GM12878 (cell line): ENCODE results near the gene EPGN. TPM values are rescaled to one million over a fixed set of nuclear protein-coding genes. Genes with fewer than 3 reads are reported as not detected.

Experiments used
- ATAC-seq: fragments of 200-7000 bp; cut with Tn5 transposase; 3 replicates; pipeline ENCODE4 v1.9.1; 2020; ENCODE audit warnings: mild to moderate bottlenecking, moderate library complexity
- BruUV-seq: library from RNA; stranded (reverse); fragments of 400-500 nt; replicated peaks from 2 replicates; lab custom pipeline; 2021; lab: Mats Ljungman, UMichigan
- CTCF ChIA-PET: fragments of 300-600 bp; sonication (Branson Sonifier 250); formaldehyde crosslinking; extraction: SDS; loops from one replicate; lab custom pipeline; 2021; ENCODE audit warnings: inconsistent platforms; lab: Yijun Ruan, JAX
- POLR2A ChIA-PET: fragments of 350-600 bp; formaldehyde crosslinking; extraction: SDS; loops from one replicate; lab custom pipeline; 2021; ENCODE audit warnings: inconsistent platforms; lab: Charles Lee
- RAD21 ChIA-PET: fragments of 300-600 bp; sonication (Branson Sonifier 250); formaldehyde crosslinking; loops from one replicate; lab custom pipeline; 2023; ENCODE audit warnings: antibody characterized with exemption; ENCODE audit not compliant: unreplicated experiment; lab: Charles Lee
- SMC1A ChIA-PET: fragments of 300-600 bp; sonication (Branson Sonifier 250); formaldehyde crosslinking; loops from one replicate; lab custom pipeline; 2023; ENCODE audit not compliant: unreplicated experiment, uncharacterized antibody; lab: Charles Lee
- DNase-seq: peaks from one replicate; pipeline ENCODE4 v3.0.0-alpha.2; 2011; ENCODE audit warnings: low read depth, low spot score
- FAIRE-seq: peaks from 3 replicates; lab custom pipeline; 2011; peaks lifted over from hg19 to GRCh38; lab: Jason Lieb, UNC
- H2AFZ ChIP-seq: 2 replicates; pipeline ENCODE4 v1.6.0; 2011; ENCODE audit warnings: low read depth, low read length, control low read depth; ENCODE audit not compliant: control insufficient read depth
- H3K27ac ChIP-seq: 2 replicates; pipeline ENCODE4 v1.5.1; 2011; ENCODE audit warnings: control low read depth; ENCODE audit not compliant: control insufficient read depth, insufficient read depth
- H3K27me3 ChIP-seq, 2 experiments: replicated peaks in 1 of 2; 2 replicates each; pipeline versions ENCODE4 v1.6.0 to v1.6.1; 2011; ENCODE audit warnings: low read length in 1 of 2; ENCODE audit not compliant: control insufficient read depth in 2 of 2, insufficient read depth in 2 of 2
- H3K36me3 ChIP-seq, 2 experiments: 2 replicates each; pipeline ENCODE4 v1.5.1; 2011; ENCODE audit warnings: low read length in 1 of 2; ENCODE audit not compliant: control insufficient read depth in 2 of 2, insufficient read depth in 2 of 2
- H3K4me1 ChIP-seq: 2 replicates; pipeline ENCODE4 v1.6.1; 2011; ENCODE audit warnings: mild to moderate bottlenecking, low read length, moderate library complexity, mixed read lengths; ENCODE audit not compliant: control insufficient read depth, insufficient read depth
- H3K4me2 ChIP-seq: 2 replicates; pipeline ENCODE4 v1.6.0; 2011; ENCODE audit warnings: control low read depth; ENCODE audit not compliant: control insufficient read depth, insufficient read depth
- H3K4me3 ChIP-seq: fragments of 200-600 bp; sonication (generic); 2 replicates; pipeline ENCODE4 v1.5.1; 2016
- H3K79me2 ChIP-seq: 2 replicates; pipeline ENCODE4 v1.6.0; 2011; ENCODE audit warnings: low read length; ENCODE audit not compliant: control insufficient read depth, insufficient read depth
- H3K9ac ChIP-seq: 2 replicates; pipeline ENCODE4 v1.8.0; 2011; ENCODE audit warnings: low read length, control low read depth, mixed read lengths; ENCODE audit not compliant: control insufficient read depth, insufficient read depth
- H3K9me3 ChIP-seq: replicated peaks from 3 replicates; pipeline ENCODE4 v1.5.1; 2011; ENCODE audit warnings: mild to moderate bottlenecking, low read length; ENCODE audit not compliant: control insufficient read depth, insufficient read depth
- H4K20me1 ChIP-seq: 2 replicates; pipeline ENCODE4 v1.6.0; 2011; ENCODE audit not compliant: control insufficient read depth, insufficient read depth
- DPF2 ChIP-seq: fragments of 450-650 bp; IDR thresholded peaks from 2 replicates; pipeline ENCODE4 v1.6.1; 2017; ENCODE audit warnings: mild to moderate bottlenecking
- FOS ChIP-seq: IDR thresholded peaks from 3 replicates; pipeline ENCODE4 v1.6.1; 2011; ENCODE audit warnings: borderline replicate concordance; ENCODE audit not compliant: insufficient read length; ENCODE audit errors: extremely low read depth
- HDGF ChIP-seq: fragments of 450-650 bp; IDR thresholded peaks from 2 replicates; pipeline ENCODE4 v1.6.1; 2016; ENCODE audit warnings: antibody characterized with exemption
- LARP7 ChIP-seq: fragments of 450-650 bp; IDR thresholded peaks from 2 replicates; pipeline ENCODE4 v1.6.1; 2017; ENCODE audit warnings: mild to moderate bottlenecking
- NBN ChIP-seq: fragments of 450-650 bp; IDR thresholded peaks from 2 replicates; pipeline ENCODE4 v1.6.1; 2016
- NR2F1 ChIP-seq: fragments of 450-650 bp; conservative IDR thresholded peaks from 2 replicates; pipeline ENCODE4 v1.6.1; 2017; ENCODE audit warnings: mild to moderate bottlenecking
- POLR2AphosphoS2 ChIP-seq: IDR thresholded peaks from 2 replicates; pipeline ENCODE4 v1.6.1; 2011; ENCODE audit warnings: low read depth, mild to moderate bottlenecking, low read length, improper control_type of control experiment, moderate library complexity
- SREBF2 ChIP-seq: IDR thresholded peaks from 2 replicates; pipeline ENCODE4 v1.6.1; 2012; ENCODE audit warnings: mild to moderate bottlenecking, low read length
- SUZ12 ChIP-seq: fragments of 200-600 bp; sonication (generic); IDR thresholded peaks from one replicate; pipeline ENCODE4 v1.6.1; 2018; ENCODE audit warnings: antibody characterized with exemption, mild to moderate bottlenecking; ENCODE audit not compliant: unreplicated experiment
- TAF1 ChIP-seq: IDR thresholded peaks from 2 replicates; pipeline ENCODE4 v1.6.1; 2011; ENCODE audit warnings: mild to moderate bottlenecking, low read depth, low read length, borderline replicate concordance
- ZNF24 ChIP-seq: fragments of 450-650 bp; IDR thresholded peaks from 2 replicates; pipeline ENCODE4 v1.6.1; 2017; ENCODE audit warnings: antibody characterized with exemption, mild to moderate bottlenecking
- WGBS: methylation state at CpG from one replicate; pipeline ENCODE4 v1.1.6; 2016; ENCODE audit warnings: low lambda C conversion rate; ENCODE audit not compliant: insufficient replicate concordance, insufficient coverage; ENCODE audit errors: missing lambda C conversion rate; 5-methylcytosine and 5-hydroxymethylcytosine counted together
- in situ Hi-C: fragments of 300-500 bp; cut with MboI; formaldehyde crosslinking; loops from 9 replicates; pipeline ENCODE4 v1.14.3; 2018; ENCODE audit warnings: mixed read lengths
- intact Hi-C: fragments of 100-400 bp; cut with micrococcal nuclease; formaldehyde crosslinking; loops from one replicate; pipeline ENCODE4 v1.14.2; 2022; ENCODE audit not compliant: unreplicated experiment
- polyA plus RNA-seq, 11 experiments: library from polyadenylated mRNA; depleted of rRNA in 4 of 11; unstranded in 6 of 11; stranded (reverse) in 5 of 11; fragments of >200 nt; fragmentation: Nextera tagmentation in 4 of 11; fragmentation: Illumina TruSeq in 1 of 11; extraction: Ambion mirVana in 4 of 11; extraction: Trizol in 1 of 11; gene quantifications; 1 replicate in 1 of 11; 2 replicates in 10 of 11; pipeline versions ENCODE4 v1.2.1 to v1.2.3, GENCODE V29; 2011 to 2016; ENCODE audit warnings: inconsistent platforms in 2 of 11, missing spikeins in 2 of 11, low read depth in 1 of 11
- total RNA-seq, 4 experiments: library from RNA; depleted of rRNA in 3 of 4; stranded (reverse); fragments of >200 nt in 3 of 4; fragmentation: Illumina TruSeq in 1 of 4; extraction: Trizol in 1 of 4; gene quantifications; 2 replicates each; pipeline versions ENCODE4 v1.2.1 to v1.2.3, GENCODE V29; 2013 to 2021
- TF ChIP-seq, protein P1 (sequence below): IDR thresholded peaks from 2 replicates; pipeline ENCODE4 v1.6.1; 2011; ENCODE audit warnings: borderline replicate concordance, low read depth, mild to moderate bottlenecking, moderate library complexity, mixed read lengths, low read length; ENCODE audit not compliant: insufficient read depth; ENCODE audit errors: extremely low read length
- TF ChIP-seq, protein P2 (sequence below): fragments of 450-650 bp; IDR thresholded peaks from 2 replicates; pipeline ENCODE4 v1.6.1; 2017; ENCODE audit warnings: antibody characterized with exemption, mild to moderate bottlenecking, moderate library complexity
- TF ChIP-seq, protein P3 (sequence below): fragments of 450-650 bp; IDR thresholded peaks from 2 replicates; pipeline ENCODE4 v1.6.1; 2017; ENCODE audit warnings: low read depth, mild to moderate bottlenecking, moderate library complexity
- TF ChIP-seq, protein P4 (sequence below): fragments of 450-650 bp; IDR thresholded peaks from 2 replicates; pipeline ENCODE4 v1.6.1; 2016; ENCODE audit warnings: mild to moderate bottlenecking

Gene EPGN
- total and polyA plus RNA-seq, 10 of the 15 experiments (the other 5 are each of a cell fraction or from before 2014, with no cell fraction given), result 0.06 to 0.54 (median 0.28) TPM; not detected in 6

DNA sequence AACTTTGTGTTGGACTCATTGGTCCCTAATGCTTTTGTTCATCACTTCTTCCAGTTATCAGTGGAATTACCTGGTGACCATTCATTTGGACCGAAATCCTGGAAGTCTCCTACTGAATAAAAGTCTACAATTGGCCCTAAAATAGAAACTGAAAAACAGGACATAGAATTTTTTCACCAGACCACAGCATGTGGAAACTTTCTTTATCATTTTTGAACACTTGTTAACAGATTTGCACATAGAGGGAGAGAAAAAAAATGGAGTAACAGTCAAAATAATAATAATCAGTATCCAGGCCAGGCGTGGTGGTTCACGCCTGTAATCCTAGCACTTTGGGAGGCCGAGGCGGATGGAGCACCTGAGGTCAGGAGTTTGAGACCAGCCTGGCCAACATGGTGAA lies 7.1 kb downstream of the EPGN start:
- ChIA-PET RAD21 (interaction anchor here (2.0 kb wide), 1 partner anchor 126 kb away, joined by 6 read pairs; no protein-coding TSS in a partner anchor), POLR2A (no interaction called here), CTCF (interaction anchor here (0.5 to 7.1 kb wide), 4 partner anchors 85 to 361 kb away, joined by 3 to 55 read pairs (median 12); no protein-coding TSS in a partner anchor), SMC1A (interaction anchor here (0.7 to 1.2 kb wide), 3 partner anchors 127 to 1355 kb away, joined by 3 to 5 read pairs (median 4); no protein-coding TSS in a partner anchor)
- TF ChIP-seq POLR2AphosphoS2, result no peak
- TF ChIP-seq, protein P1, sequence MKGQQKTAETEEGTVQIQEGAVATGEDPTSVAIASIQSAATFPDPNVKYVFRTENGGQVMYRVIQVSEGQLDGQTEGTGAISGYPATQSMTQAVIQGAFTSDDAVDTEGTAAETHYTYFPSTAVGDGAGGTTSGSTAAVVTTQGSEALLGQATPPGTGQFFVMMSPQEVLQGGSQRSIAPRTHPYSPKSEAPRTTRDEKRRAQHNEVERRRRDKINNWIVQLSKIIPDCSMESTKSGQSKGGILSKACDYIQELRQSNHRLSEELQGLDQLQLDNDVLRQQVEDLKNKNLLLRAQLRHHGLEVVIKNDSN, result no peak
- TF ChIP-seq, protein P2, sequence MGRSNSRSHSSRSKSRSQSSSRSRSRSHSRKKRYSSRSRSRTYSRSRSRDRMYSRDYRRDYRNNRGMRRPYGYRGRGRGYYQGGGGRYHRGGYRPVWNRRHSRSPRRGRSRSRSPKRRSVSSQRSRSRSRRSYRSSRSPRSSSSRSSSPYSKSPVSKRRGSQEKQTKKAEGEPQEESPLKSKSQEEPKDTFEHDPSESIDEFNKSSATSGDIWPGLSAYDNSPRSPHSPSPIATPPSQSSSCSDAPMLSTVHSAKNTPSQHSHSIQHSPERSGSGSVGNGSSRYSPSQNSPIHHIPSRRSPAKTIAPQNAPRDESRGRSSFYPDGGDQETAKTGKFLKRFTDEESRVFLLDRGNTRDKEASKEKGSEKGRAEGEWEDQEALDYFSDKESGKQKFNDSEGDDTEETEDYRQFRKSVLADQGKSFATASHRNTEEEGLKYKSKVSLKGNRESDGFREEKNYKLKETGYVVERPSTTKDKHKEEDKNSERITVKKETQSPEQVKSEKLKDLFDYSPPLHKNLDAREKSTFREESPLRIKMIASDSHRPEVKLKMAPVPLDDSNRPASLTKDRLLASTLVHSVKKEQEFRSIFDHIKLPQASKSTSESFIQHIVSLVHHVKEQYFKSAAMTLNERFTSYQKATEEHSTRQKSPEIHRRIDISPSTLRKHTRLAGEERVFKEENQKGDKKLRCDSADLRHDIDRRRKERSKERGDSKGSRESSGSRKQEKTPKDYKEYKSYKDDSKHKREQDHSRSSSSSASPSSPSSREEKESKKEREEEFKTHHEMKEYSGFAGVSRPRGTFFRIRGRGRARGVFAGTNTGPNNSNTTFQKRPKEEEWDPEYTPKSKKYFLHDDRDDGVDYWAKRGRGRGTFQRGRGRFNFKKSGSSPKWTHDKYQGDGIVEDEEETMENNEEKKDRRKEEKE, result no peak
- no peak for TF ChIP-seq SUZ12
- TF ChIP-seq HDGF, result no peak
- TF ChIP-seq SREBF2, result no peak
- TF ChIP-seq, protein P3, sequence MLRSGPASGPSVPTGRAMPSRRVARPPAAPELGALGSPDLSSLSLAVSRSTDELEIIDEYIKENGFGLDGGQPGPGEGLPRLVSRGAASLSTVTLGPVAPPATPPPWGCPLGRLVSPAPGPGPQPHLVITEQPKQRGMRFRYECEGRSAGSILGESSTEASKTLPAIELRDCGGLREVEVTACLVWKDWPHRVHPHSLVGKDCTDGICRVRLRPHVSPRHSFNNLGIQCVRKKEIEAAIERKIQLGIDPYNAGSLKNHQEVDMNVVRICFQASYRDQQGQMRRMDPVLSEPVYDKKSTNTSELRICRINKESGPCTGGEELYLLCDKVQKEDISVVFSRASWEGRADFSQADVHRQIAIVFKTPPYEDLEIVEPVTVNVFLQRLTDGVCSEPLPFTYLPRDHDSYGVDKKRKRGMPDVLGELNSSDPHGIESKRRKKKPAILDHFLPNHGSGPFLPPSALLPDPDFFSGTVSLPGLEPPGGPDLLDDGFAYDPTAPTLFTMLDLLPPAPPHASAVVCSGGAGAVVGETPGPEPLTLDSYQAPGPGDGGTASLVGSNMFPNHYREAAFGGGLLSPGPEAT, result no peak
- no peak for TF ChIP-seq DPF2
- no peak for TF ChIP-seq TAF1
- TF ChIP-seq NBN, result no peak
- no peak for TF ChIP-seq FOS
- TF ChIP-seq NR2F1, result no peak
- TF ChIP-seq, protein P4, sequence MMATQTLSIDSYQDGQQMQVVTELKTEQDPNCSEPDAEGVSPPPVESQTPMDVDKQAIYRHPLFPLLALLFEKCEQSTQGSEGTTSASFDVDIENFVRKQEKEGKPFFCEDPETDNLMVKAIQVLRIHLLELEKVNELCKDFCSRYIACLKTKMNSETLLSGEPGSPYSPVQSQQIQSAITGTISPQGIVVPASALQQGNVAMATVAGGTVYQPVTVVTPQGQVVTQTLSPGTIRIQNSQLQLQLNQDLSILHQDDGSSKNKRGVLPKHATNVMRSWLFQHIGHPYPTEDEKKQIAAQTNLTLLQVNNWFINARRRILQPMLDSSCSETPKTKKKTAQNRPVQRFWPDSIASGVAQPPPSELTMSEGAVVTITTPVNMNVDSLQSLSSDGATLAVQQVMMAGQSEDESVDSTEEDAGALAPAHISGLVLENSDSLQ, result no peak
- TF ChIP-seq ZNF24, result no peak
- no peak for TF ChIP-seq LARP7
- in situ Hi-C loops, result no loop called here
- FAIRE-seq (no peak), ATAC-seq (no peak), DNase-seq (no peak)
- intact Hi-C loops, result no loop called here
- Histone ChIP-seq H3K9ac (no peak overlapping the region), H3K4me1 (peaks cover 9% of the 10 kb centered on the region), H3K9me3 (no peaks in the 10 kb centered on the region), H3K79me2 (no peaks in the 10 kb centered on the region), H3K27me3 (no peaks in the 10 kb centered on the region), H3K27ac (no peak overlapping the region), H4K20me1 (no peaks in the 10 kb centered on the region), H3K4me2 (no peak overlapping the region), H2AFZ (no peak overlapping the region), H3K36me3 (no peaks in the 10 kb centered on the region), H3K4me3 (no peak overlapping the region)
- no TSS peak for BruUV-seq
- 60% methylated on average over 5 of the region's 5 CpGs for WGBS
